Upper lobe of left lung (tissue), 6 donors: ENCODE results near the gene UAP1. TPM values are rescaled to one million over a fixed set of nuclear protein-coding genes. Genes with fewer than 3 reads are reported as not detected.

Experiments used
- ATAC-seq, 2 donors: fragments of 200-7000 bp; cut with Tn5 transposase; one replicate each; pipeline ENCODE4 v1.9.1; 2022; ENCODE audit warnings: mild to moderate bottlenecking in 2 of 2, moderate library complexity in 2 of 2; ENCODE audit not compliant: low FRiP score in 2 of 2
- DNase-seq, 2 donors: peaks; one replicate each; pipeline ENCODE4 v3.0.0-alpha.2; 2019 to 2020
- H3K27ac ChIP-seq, 4 donors: fragments of 200-600 bp; sonication (generic); one replicate each; pipeline ENCODE4 v1.5.1; 2016 to 2019
- H3K27me3 ChIP-seq, 4 donors: fragments of 200-600 bp; sonication (generic); one replicate each; pipeline ENCODE4 v1.5.1; 2017 to 2019
- H3K36me3 ChIP-seq, 4 donors: fragments of 200-600 bp; sonication (generic); one replicate each; pipeline ENCODE4 v1.5.1; 2016 to 2019
- H3K4me1 ChIP-seq, 4 donors: fragments of 200-600 bp; sonication (generic); one replicate each; pipeline ENCODE4 v1.5.1; 2018 to 2019
- H3K4me3 ChIP-seq, 4 donors: fragments of 200-600 bp; sonication (generic); one replicate each; pipeline ENCODE4 v1.5.1; 2017 to 2019; ENCODE audit warnings: mild to moderate bottlenecking in 2 of 4, moderate library complexity in 1 of 4
- H3K9me3 ChIP-seq, 4 donors: fragments of 200-600 bp; sonication (generic); one replicate each; pipeline ENCODE4 v1.5.1; 2018 to 2019
- EP300 ChIP-seq, 4 donors: sonication (generic); formaldehyde crosslinking; IDR thresholded peaks; one replicate each; pipeline ENCODE4 v1.5.1; 2017; ENCODE audit warnings: antibody characterized with exemption in 4 of 4, control low read depth in 2 of 4
- POLR2A ChIP-seq, 4 donors: fragments of 450-650 bp; IDR thresholded peaks; one replicate each; pipeline ENCODE4 v1.5.1; 2016 to 2017; ENCODE audit warnings: antibody characterized with exemption in 4 of 4, mild to moderate bottlenecking in 2 of 4
- POLR2AphosphoS5 ChIP-seq, 2 donors: sonication (generic); formaldehyde crosslinking; IDR thresholded peaks; one replicate each; pipeline ENCODE4 v1.5.1; 2017; ENCODE audit warnings: antibody characterized with exemption in 2 of 2
- WGBS, 2 donors: methylation state at CpG; one replicate each; pipeline ENCODE4 v1.1.5; 2017 to 2018; 5-methylcytosine and 5-hydroxymethylcytosine counted together
- small RNA-seq, 4 donors: library from RNA; depleted of rRNA; stranded (forward); fragments of <200 nt; gene quantifications; one replicate each; pipeline ENCODE3, GENCODE V24; 2016
- total RNA-seq, 6 donors: library from RNA; depleted of rRNA in 4 of 6; stranded (reverse); fragments of >200 nt in 4 of 6; gene quantifications; one replicate each; pipeline versions ENCODE4 v1.1.0 to v1.2.1, GENCODE V29; 2016 to 2021
- TF ChIP-seq, protein P1 (sequence below), 6 experiments: fragments of 450-650 bp in 4 of 6; fragments of 200-600 bp in 2 of 6; sonication (generic) in 2 of 6; IDR thresholded peaks; one replicate each; pipeline ENCODE4 v1.5.1; 2016 to 2019; ENCODE audit warnings: antibody characterized with exemption in 6 of 6
- donor health status: DM: no; HTN: no; CAD: no; lungs with moderate emphysema.
- donor health status: DM: no; HTN: yes; CAD: no; lungs with severe emphysema.

The UAP1 gene
- total RNA-seq, 6 donors from 2014 or later = 12.6 to 69.0 (median 35.2) TPM

DNA sequence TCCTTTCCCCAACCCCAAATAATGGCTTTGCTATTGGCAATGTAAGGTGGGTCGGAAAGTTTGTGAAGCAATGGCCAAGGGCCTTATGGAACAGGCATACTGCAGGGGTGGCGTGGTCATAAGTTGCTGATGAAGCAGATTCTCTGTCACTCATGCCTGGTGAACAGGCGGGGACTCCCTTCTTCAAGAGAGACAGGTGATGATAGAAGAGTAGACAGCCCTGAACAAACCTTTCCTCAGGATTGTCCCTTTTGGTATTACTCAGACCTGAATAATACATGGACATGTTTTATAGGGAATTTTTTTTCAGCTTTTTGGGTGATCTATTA is 83.4 kb downstream of the UAP1 start:
- Histone ChIP-seq H3K27ac (no peak overlapping the region), H3K9me3 (no peaks in the 10 kb centered on the region), H3K4me3 (no peak overlapping the region), H3K36me3 (no peaks in the 10 kb centered on the region), H3K27me3 (no peaks in the 10 kb centered on the region), H3K4me1 (no peaks in the 10 kb centered on the region)
- WGBS, 2 donors = 91 to 97% methylated on average over 3 of the region's 3 CpGs
- no peak for DNase-seq
- TF ChIP-seq POLR2A (IDR thresholded peaks at IDR 0.05) (no peak), EP300 (IDR thresholded peaks at IDR 0.05) (no peak), POLR2AphosphoS5 (IDR thresholded peaks at IDR 0.05) (no peak)
- TF ChIP-seq, protein P1, sequence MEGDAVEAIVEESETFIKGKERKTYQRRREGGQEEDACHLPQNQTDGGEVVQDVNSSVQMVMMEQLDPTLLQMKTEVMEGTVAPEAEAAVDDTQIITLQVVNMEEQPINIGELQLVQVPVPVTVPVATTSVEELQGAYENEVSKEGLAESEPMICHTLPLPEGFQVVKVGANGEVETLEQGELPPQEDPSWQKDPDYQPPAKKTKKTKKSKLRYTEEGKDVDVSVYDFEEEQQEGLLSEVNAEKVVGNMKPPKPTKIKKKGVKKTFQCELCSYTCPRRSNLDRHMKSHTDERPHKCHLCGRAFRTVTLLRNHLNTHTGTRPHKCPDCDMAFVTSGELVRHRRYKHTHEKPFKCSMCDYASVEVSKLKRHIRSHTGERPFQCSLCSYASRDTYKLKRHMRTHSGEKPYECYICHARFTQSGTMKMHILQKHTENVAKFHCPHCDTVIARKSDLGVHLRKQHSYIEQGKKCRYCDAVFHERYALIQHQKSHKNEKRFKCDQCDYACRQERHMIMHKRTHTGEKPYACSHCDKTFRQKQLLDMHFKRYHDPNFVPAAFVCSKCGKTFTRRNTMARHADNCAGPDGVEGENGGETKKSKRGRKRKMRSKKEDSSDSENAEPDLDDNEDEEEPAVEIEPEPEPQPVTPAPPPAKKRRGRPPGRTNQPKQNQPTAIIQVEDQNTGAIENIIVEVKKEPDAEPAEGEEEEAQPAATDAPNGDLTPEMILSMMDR (IDR thresholded peaks at IDR 0.05) = no peak
- no peak for ATAC-seq

DNA sequence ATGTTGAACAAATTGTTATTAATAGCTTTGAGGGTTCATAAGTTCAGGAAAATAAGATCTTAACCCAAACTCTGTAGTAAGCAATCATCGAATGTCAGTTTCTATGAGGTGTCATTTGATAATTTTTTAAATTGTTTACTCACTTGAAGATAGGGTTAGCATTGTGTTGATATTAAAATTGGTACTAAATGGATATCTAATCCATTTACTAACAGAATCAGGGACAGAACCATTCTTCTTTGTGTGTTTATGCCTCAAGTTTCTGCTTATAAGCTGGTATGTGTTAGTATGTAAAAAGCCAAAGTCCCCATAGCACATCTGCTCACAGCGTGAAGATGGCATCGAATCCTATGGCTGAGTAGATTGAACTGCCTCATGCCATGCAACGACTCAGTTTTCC is 84.1 kb downstream of the UAP1 start:
- DNase-seq (no peak), ATAC-seq (no peak)
- 73 to 82% methylated on average over 4 of the region's 4 CpGs for WGBS, 2 donors
- H3K27me3 ChIP-seq = no peaks in the 10 kb centered on the region
- TF ChIP-seq POLR2A (IDR thresholded peaks at IDR 0.05) (no peak), EP300 (IDR thresholded peaks at IDR 0.05) (no peak), POLR2AphosphoS5 (IDR thresholded peaks at IDR 0.05) (no peak)
- TF ChIP-seq, protein P1 (IDR thresholded peaks at IDR 0.05) = no peak
- no peak overlapping the region for H3K27ac ChIP-seq
- no peaks in the 10 kb centered on the region for H3K9me3 ChIP-seq
- no peaks in the 10 kb centered on the region for H3K4me1 ChIP-seq
- H3K36me3 ChIP-seq = no peaks in the 10 kb centered on the region
- no peak overlapping the region for H3K4me3 ChIP-seq

DNA sequence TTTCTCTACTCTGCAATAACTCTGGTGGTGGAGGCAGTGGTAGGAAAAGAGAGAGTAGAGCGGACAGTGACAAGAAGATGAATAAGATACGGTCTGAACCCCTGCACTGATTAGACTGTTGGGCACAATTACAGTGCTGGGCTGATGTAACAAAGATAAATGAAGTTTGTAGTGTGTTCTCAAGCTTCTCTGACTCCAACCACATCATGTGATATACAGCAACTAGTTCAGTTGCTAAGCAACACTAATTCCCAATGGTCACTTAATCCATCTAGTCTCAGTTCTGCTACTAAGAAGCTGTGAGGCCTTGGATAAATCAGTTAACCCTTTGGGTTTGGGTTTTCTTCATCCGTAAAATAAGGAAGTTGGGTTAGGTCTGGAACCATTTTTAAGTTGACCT is 88.1 kb downstream of the UAP1 start:
- no peaks in the 10 kb centered on the region for H3K27me3 ChIP-seq
- H3K4me1 ChIP-seq = no peaks in the 10 kb centered on the region
- TF ChIP-seq POLR2A (IDR thresholded peaks at IDR 0.05) = no peak
- no peak for TF ChIP-seq POLR2AphosphoS5 (IDR thresholded peaks at IDR 0.05)
- no peak for TF ChIP-seq EP300 (IDR thresholded peaks at IDR 0.05)
- TF ChIP-seq, protein P1 (IDR thresholded peaks at IDR 0.05) = no peak
- ATAC-seq (no peak), DNase-seq (no peak)
- H3K27ac ChIP-seq = no peak overlapping the region
- H3K9me3 ChIP-seq = no peaks in the 10 kb centered on the region
- H3K36me3 ChIP-seq = no peaks in the 10 kb centered on the region
- 79 to 89% methylated on average over 3 of the region's 3 CpGs for WGBS, 2 donors
- no peak overlapping the region for H3K4me3 ChIP-seq

Small RNA genes lying within 50 kb of the gene (small RNA-seq; reads per million reads assigned to genes)
- 0 reads per million in 4 donors for gene UQCRBP2

Other genes starting within 250 kb of the UAP1 start
- not detected for gene SPATA46, start 184.9 kb upstream of the UAP1 start, total RNA-seq
- 10 to 100 TPM in 5 of 6 donors, 1 to 10 TPM in 1; 7.2 to 16.7 (median 10.9) TPM for gene C1orf226, start 180.0 kb upstream of the UAP1 start, total RNA-seq
- 1 to 10 TPM in 4 of 6 donors, under 1 TPM in 1, not detected in 1; 0.61 to 3.4 (median 1.1) TPM for gene SH2D1B, start 149.6 kb upstream of the UAP1 start, total RNA-seq
- gene UHMK1, start 63.9 kb upstream of the UAP1 start, total RNA-seq = 10 to 100 TPM; 19.3 to 68.2 (median 45.6) TPM
- 10 to 100 TPM; 10.5 to 53.3 (median 23.0) TPM for gene DDR2, start 70.7 kb downstream of the UAP1 start, total RNA-seq
- 10 to 100 TPM; 23.0 to 53.6 (median 33.7) TPM for gene HSD17B7, start 229.0 kb downstream of the UAP1 start, total RNA-seq